Activated T-helper 1 cell treated with anti-CD3 and anti-CD28 coated beads, Interleukin-2, amount 50 U/mL, for 16 hours (primary cell): Measurements from ENCODE around the gene ANKRD10.
"Not testable (repeated sequence)": the region's sequence is repeated elsewhere in the genome, so short reads cannot be mapped to it uniquely, and the experiment has no call there.

Experiments used
- DNase-seq, 2 donors: peaks; one replicate each; pipeline ENCODE4 v3.0.0-alpha.2; 2020; ENCODE audit warnings: low read depth in 1 of 2, low spot score in 1 of 2

Gene ANKRD10

GRCh38 chr13:110915057-110915873, at the start of gene ANKRD10:
Gene ANKRD10, minus strand, starts transcription at chr13:110915069. Its CDS starts 135 bp downstream, at chr13:110914934.
- DNase-seq: peak; percentile 79 to 88

DNA sequence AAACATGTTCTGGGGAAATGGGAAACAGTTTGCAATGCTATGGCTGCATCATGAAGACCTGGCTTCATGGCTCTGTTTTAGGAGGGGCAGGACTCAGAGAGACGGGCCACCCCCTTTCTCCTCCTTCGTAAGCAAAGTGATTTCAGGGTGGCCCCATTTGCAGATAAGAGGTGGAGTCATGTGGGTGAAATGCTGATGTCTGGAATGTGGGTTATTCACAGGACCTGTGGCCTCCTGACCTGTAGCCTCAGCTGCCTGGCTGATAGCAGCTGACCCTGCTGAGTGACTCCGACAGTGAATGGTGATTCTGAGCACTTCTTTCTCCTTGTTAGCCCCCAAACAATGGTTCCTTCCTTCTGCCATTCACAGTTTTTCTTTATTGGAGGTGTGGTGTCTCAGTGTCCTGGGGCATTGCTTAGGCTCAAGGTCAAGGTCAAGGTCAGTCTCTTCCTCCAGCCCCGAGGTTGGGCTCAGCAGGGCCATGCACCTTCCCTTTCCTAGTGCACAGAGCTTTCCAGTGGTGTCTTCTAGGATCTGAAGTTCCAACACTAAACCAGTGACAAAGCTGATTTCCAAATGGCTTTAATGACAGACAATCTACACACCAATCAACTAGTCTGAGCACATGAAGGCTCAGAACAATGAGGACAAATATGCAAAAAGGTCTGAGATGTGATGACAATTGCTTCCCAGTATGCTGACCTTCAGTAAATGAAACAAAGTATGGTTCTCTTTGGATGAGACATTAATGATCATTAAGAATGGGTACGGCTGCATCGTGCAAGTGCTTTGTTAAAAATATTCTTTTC, 49.6 kb upstream of the ANKRD10 start:
- no peak for DNase-seq

DNA sequence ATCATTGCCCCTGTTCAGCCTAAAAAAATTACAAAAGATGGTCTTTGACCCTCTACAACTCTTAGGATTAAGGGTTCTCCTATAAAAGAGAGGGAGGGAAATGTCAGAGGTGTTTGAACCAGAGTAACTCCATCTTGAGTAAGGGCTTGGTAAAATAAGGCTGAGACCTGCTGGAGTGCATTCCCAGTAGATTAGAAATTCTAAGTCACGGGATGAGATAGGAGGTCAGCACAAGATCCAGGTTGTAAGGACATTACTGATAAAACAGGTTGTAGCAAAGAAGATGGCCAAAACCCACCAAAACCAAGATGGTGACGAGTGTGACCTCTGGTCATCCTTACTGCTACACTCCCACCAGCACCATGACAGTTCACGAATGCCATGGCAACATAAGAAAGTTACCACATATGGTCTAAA, 48.7 kb upstream of the ANKRD10 start:
- no peak for DNase-seq

GRCh38 chr13:110961959-110962358, 47.1 kb upstream of the ANKRD10 start:
- DNase-seq: no peak

- DNase-seq: no peak
These were observed 45.3 kb upstream of the ANKRD10 start for GRCh38 chr13:110960204-110960603.

DNA sequence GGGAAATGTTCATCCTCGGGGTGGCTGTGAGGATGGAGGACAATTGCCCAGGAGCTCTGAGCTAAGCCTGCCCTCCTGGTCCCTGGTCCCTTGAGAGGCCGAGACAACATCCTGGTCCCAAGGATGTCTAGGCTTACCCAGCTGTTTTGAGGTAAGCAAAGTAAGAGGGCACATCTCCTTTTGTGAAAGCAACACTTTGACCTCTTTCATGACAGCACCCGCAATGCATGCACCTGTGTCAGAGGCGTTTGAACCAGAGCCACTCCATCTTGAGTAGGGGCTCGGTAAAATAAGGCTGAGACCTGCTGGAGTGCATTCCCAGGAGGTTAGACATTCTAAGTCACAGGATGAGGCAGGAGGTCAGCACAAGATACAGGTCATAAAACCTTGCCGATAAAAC, 43.1 kb upstream of the ANKRD10 start:
- DNase-seq: no peak

GRCh38 chr13:110957181-110957884, 42.5 kb upstream of the ANKRD10 start:
- DNase-seq: no peak

- DNase-seq: not testable (repeated sequence)
These were observed 41.3 kb upstream of the ANKRD10 start for GRCh38 chr13:110956216-110956615.

DNA sequence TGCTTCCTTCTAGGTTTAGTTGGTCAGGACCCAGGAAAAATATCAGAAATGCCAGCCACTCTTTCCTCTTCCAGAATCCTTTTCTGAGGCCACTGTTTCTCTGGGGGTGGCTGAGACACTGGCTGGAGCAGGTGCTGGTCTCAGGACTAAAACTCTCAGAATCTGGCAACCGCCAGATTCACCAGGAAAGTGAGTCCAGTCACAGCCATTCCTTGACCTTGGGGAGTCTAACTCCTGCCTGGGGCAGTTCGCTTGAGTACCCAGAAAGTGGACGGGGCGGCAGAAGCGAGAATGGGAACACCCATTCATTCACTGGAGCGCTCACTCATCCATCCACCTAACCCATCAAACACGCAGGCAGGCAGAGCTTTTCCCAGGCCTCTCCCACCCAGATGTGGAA, 40.7 kb upstream of the ANKRD10 start:
- DNase-seq: not testable (repeated sequence)

DNA sequence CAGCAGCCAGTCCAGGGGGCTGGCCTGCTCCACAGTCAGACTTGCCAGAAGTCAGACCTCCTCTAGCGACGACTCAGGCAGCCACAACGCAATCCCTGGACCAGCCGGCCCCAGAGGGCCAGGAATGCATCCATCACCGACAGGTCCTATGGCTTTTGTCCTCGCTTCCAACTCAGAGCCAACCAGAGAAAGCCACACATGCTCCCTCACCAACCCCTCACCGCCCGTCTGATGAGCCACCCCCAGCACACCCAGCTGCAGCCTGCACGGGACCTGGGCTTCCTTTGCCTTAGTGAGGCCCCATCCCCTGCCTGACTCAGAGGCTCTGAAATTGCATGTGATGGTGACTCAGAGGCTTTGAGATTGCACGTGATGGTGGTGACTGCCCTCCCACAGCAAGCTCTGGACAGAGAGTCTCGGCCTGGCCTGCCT, 40.2 kb upstream of the ANKRD10 start:
- DNase-seq: not testable (repeated sequence)

DNA sequence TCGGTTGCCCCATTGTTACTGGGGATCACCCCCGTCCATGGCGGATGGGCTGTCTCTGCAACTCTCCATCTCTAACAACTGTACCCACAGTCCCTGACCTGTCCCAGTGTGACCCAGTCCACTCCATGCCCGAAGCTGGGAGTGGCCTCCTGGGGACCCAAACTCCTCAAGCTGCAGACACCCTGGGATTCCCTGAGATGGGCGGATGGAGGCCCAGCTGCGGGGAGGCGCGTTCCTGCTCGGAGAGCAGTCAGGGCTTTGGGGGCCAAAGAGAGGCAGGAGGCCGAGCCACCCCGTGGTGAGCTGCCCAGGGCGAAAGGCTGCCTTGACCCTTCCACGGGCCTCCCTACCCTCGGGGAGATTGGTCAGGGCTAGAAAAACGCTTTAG, 39.7 kb upstream of the ANKRD10 start:
- DNase-seq: not testable (repeated sequence)

GRCh38 chr13:110953833-110954532, 39.1 kb upstream of the ANKRD10 start:
- DNase-seq: no peak

GRCh38 chr13:110953416-110953815, 38.5 kb upstream of the ANKRD10 start:
- DNase-seq: no peak

- not testable (repeated sequence) for DNase-seq
These were observed 37.3 kb upstream of the ANKRD10 start for GRCh38 chr13:110952135-110952534.

GRCh38 chr13:110950819-110951570, 36.1 kb upstream of the ANKRD10 start:
- no peak for DNase-seq

GRCh38 chr13:110950356-110950755, 35.5 kb upstream of the ANKRD10 start:
- DNase-seq: no peak

DNA sequence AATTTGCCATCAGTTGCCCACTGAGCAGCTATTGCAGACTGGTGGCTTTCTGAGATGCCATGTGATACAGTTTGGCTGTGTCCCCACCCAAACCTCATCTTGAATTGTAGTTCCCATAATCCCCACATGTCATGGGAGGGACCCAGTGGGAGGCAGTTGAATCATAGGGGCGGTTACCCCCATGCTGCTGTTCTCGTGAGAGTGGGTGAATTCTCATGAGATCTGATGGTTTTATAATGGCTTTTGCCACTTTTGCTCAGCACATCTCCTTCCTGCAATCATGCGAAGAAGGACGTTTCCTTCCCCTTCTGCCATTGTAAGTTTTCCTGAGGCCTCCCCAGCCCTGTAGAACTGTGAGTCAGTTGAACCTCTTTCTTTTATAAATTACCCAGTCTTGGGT, 34.8 kb upstream of the ANKRD10 start:
- no peak for DNase-seq

DNA sequence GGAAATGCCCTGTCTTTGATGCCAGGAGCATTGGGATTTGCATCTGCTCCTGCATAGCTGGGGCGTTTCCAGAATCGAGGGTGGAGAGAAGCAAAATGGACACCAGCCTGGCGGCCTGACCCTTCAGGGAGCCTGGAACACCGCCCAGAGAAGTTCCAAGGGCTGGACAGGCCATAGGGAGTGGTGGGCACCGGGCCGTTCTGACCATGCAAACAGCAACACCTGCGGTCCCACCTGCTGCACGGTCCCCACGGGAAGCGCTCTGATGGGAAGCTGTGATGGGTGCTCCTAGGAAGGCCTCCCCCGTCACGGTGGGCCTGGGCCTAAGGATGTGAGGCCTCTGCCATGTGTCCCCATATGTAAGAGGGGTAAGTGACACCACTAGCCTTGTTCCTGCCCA, 34.2 kb upstream of the ANKRD10 start:
- DNase-seq: no peak

GRCh38 chr13:110947338-110947737, 32.5 kb upstream of the ANKRD10 start:
- DNase-seq: not testable (repeated sequence)

- DNase-seq: no peak
These were observed 31.2 kb upstream of the ANKRD10 start for GRCh38 chr13:110945928-110946570.
